K562 (cell line): ENCODE results near the gene ITSN1. TPM values are rescaled to one million over a fixed set of nuclear protein-coding genes. Genes with fewer than 3 reads are reported as not detected.

Source experiments
- ARID3A ChIP-seq: IDR thresholded peaks from 2 replicates; pipeline ENCODE4 v1.6.1; 2012; ENCODE audit warnings: low read depth, low read length, improper control_type of control experiment, borderline replicate concordance
- BCL6 ChIP-seq: fragments of 250-450 bp; sonication (Bioruptor Pico); IDR thresholded peaks from 2 replicates; pipeline ENCODE4 v1.4.0; 2020
- EP300 ChIP-seq: IDR thresholded peaks from 2 replicates; pipeline ENCODE4 v1.6.1; 2012; ENCODE audit warnings: low read length, improper control_type of control experiment
- GTF2E2 ChIP-seq: fragments of 200-800 bp; sonication (Bioruptor generic); IDR thresholded peaks from 2 replicates; pipeline ENCODE4 v1.6.1; 2016; ENCODE audit warnings: missing genetic modification characterization, missing compliant biosample characterization
- GTF2F1 ChIP-seq: IDR thresholded peaks from 2 replicates; pipeline ENCODE4 v1.6.1; 2011; ENCODE audit warnings: low read depth, low read length, improper control_type of control experiment
- JUN ChIP-seq, 2 experiments: sonication (generic) in 1 of 2; formaldehyde crosslinking in 1 of 2; IDR thresholded peaks; 2 replicates each; pipeline versions ENCODE4 v1.6.1 to v1.8.0; 2012 to 2022; ENCODE audit warnings: borderline replicate concordance in 2 of 2, mild to moderate bottlenecking in 2 of 2, improper control_type of control experiment in 1 of 2, low read depth in 1 of 2, low read length in 1 of 2, missing genetic modification reagents in 1 of 2
- KLF16 ChIP-seq: IDR thresholded peaks from 2 replicates; pipeline ENCODE4 v1.6.1; 2016; ENCODE audit warnings: antibody characterized with exemption
- MAFK ChIP-seq: IDR thresholded peaks from 2 replicates; pipeline ENCODE4 v1.6.1; 2011; ENCODE audit warnings: low read length, improper control_type of control experiment
- MAX ChIP-seq: sonication (generic); formaldehyde crosslinking; IDR thresholded peaks from 2 replicates; pipeline ENCODE4 v1.9.0; 2022; ENCODE audit warnings: mild to moderate bottlenecking, missing genetic modification reagents
- MXI1 ChIP-seq: IDR thresholded peaks from 2 replicates; pipeline ENCODE4 v1.6.1; 2011; ENCODE audit warnings: low read depth, mild to moderate bottlenecking, improper control_type of control experiment, low read length
- MYNN ChIP-seq, 2 experiments: sonication (generic); formaldehyde crosslinking in 1 of 2; IDR thresholded peaks; 2 replicates each; pipeline versions ENCODE4 v1.5.0 to v1.6.1; 2016 to 2020; ENCODE audit warnings: antibody characterized with exemption in 1 of 2, missing genetic modification reagents in 1 of 2
- RREB1 ChIP-seq: fragments of 250-450 bp; sonication (Bioruptor Pico); IDR thresholded peaks from 2 replicates; pipeline ENCODE4 v1.4.0; 2020
- TFAP4 ChIP-seq: sonication (generic); formaldehyde crosslinking; IDR thresholded peaks from 2 replicates; pipeline ENCODE4 v1.8.0; 2022; ENCODE audit warnings: missing genetic modification reagents, mild to moderate bottlenecking, moderate library complexity, borderline replicate concordance
- ZNF134 ChIP-seq: fragments of 250-450 bp; sonication (Bioruptor Pico); conservative IDR thresholded peaks from 2 replicates; pipeline ENCODE4 v1.4.0; 2020
- polyA plus RNA-seq, 8 experiments: library from polyadenylated mRNA; depleted of rRNA in 4 of 8; stranded (reverse) in 5 of 8; unstranded in 3 of 8; fragments of >200 nt; fragmentation: Nextera tagmentation in 2 of 8; fragmentation: Illumina TruSeq in 1 of 8; extraction: Ambion mirVana in 2 of 8; extraction: Trizol in 1 of 8; gene quantifications; 2 replicates each; pipeline versions ENCODE4 v1.2.1 to v1.2.3, GENCODE V29; 2011 to 2014; ENCODE audit warnings: inconsistent platforms in 1 of 8, missing spikeins in 1 of 8
- total RNA-seq, 7 experiments: library from RNA; depleted of rRNA in 6 of 7; stranded (reverse); fragments of >200 nt in 6 of 7; fragmentation: Illumina TruSeq in 2 of 7; extraction: Trizol in 2 of 7; gene quantifications; 2 replicates each; pipeline versions ENCODE4 v1.2.1 to v1.2.3, GENCODE V29; 2011 to 2021; ENCODE audit warnings: low replicate concordance in 1 of 7

Gene ITSN1
- total and polyA plus RNA-seq, 9 of the 15 experiments (the other 6 are each of a cell fraction or from before 2014, with no cell fraction given), result 1.1 to 12.6 (median 4.8) TPM

GRCh38 chr21:33924079-33924765, 281.9 kb downstream of the ITSN1 start (continued):
- TF ChIP-seq RREB1 (0 out of 2 replicates have a peak, but pooled peaks have one; percentile 10), MAFK (0 out of 2 replicates have a peak, but pooled peaks have one; percentile 19), TFAP4 (CRISPR knock-in tag) (peak; percentile 64; the same call in 1 of the 2 replicates), GTF2E2 (no peak), MXI1 (0 out of 2 replicates have a peak, but pooled peaks have one; percentile 28), BCL6 (CRISPR knock-in tag) (no peak), MAX (peak; percentile 53; the same call in 1 of the 2 replicates), MYNN (IDR thresholded peaks at IDR 0.05) (peak; percentile 12; the same call in 1 of the 2 replicates), MYNN (CRISPR knock-in tag; IDR thresholded peaks at IDR 0.05) (no peak), GTF2F1 (0 out of 2 replicates have a peak, but pooled peaks have one; percentile 63), EP300 (peak; percentile 49; the same call in 1 of the 2 replicates), ZNF134 (CRISPR knock-in tag) (peak; percentile 69), KLF16 (0 out of 2 replicates have a peak, but pooled peaks have one; percentile 9), JUN (IDR thresholded peaks at IDR 0.05; ENCODE audit: borderline replicate concordance, low read depth, low read length) (0 out of 2 replicates have a peak, but pooled peaks have one; percentile 34), JUN (CRISPR knock-in tag; IDR thresholded peaks at IDR 0.05; ENCODE audit: borderline replicate concordance) (no peak), ARID3A (0 out of 2 replicates have a peak, but pooled peaks have one; percentile 53)
